ENCODE data around the gene WWTR1. TPM values are rescaled to one million over a fixed set of nuclear protein-coding genes. Genes with fewer than 3 reads are reported as not detected.
A peak's percentile ranks its signal among the peaks of the same experiment; 100 is the strongest.

The WWTR1 gene
- total and polyA plus RNA-seq, 2 donors (not counting 3 experiments of a cell fraction or from before 2014, with no cell fraction given) = 210 to 341 TPM

DNA sequence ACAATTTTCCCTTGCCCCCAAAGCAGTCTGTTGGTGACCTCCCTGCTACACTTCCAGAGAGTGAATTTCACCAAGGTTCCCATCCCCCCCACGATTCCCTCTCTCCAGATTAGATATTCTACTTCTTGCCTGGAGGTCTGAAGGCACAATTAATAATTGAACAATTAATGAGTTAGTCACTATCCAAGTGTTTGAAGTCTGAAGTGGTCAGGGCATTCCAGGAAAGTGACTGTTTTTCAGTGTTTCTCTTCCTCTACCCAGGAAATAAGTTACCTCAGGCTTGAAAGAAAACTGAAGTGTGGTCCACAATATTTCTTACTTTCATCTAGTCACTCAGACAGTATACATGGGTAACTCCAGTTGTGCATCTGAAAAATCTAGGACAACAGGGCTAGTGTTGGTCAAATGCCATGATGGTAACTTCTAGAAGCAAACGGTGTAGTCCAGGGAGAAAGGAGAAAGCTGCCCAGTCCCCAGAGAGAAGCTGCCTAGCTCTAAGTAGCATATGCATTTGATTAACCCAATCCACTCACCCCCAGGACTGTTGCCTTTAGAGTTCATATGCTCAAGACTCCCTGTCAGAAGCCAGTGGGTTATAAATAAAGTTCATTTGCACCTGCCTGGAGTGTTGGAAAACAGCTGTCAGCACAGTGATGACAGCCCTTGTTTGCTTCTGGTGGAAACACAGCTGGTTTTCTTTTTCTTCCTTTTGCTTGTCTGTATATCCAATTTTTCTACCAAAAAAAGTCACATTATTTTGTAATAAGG is 185.6 kb downstream of the WWTR1 start:
- CTCF ChIA-PET = interaction anchor here (1.2 to 2.4 kb wide), 3 partner anchors 11 to 76 kb away, joined by 3 to 10 read pairs (median 8); no protein-coding TSS in a partner anchor
- Histone ChIP-seq H3K27me3 (ENCODE audit: control insufficient read depth in 2 of 2, insufficient read depth in 2 of 2, low read length in 2 of 2) (no peaks in the 10 kb centered on the region), H3K79me2 (ENCODE audit: control insufficient read depth, insufficient read depth, low read length) (no peaks in the 10 kb centered on the region), H3K4me2 (ENCODE audit: insufficient read depth, low read length) (no peak overlapping the region), H2AFZ (ENCODE audit: low read depth, low read length) (no peak overlapping the region), H4K20me1 (replicated peaks; ENCODE audit: control insufficient read depth, extremely low read depth, insufficient read depth, low read length) (no peaks in the 10 kb centered on the region), H3K9me3 (replicated peaks; ENCODE audit: control insufficient read depth, insufficient read depth, low read length) (no peaks in the 10 kb centered on the region), H3K9me1 (replicated peaks; ENCODE audit: control insufficient read depth, extremely low read depth, insufficient read depth, low read length) (no peaks in the 10 kb centered on the region), H3K27ac (ENCODE audit: insufficient read depth, low read depth, low read length) (no peak overlapping the region), H3K9ac (replicated peaks; ENCODE audit: extremely low read depth, insufficient read depth, low read length) (no peak overlapping the region), H3K36me3 (ENCODE audit: control insufficient read depth in 2 of 2, extremely low read depth in 1 of 2, insufficient read depth in 2 of 2, low read length in 2 of 2) (no peaks in the 10 kb centered on the region), H3K4me1 (ENCODE audit: control insufficient read depth, extremely low read depth, insufficient read depth, low read length) (peaks cover 26% of the 10 kb centered on the region), H3K4me3 (replicated peaks in 1 of 3; ENCODE audit: insufficient read depth in 1 of 3, low read depth in 1 of 3, low read length in 3 of 3) (no peak overlapping the region)
- dilution Hi-C loops (cut with MboI; ENCODE audit: extremely low pct_ligation_motif_present, low sequenced_read_pairs) = no loop called here
- no TSS peak for BruUV-seq (replicated peaks)
- peak; percentile 76 for FAIRE-seq
- POLR2A ChIA-PET = interaction anchor here (0.6 kb wide), 2 partner anchors 63 to 317 kb away, joined by 5 to 6 read pairs; no protein-coding TSS in a partner anchor
- intact Hi-C loops (cut with micrococcal nuclease) = no loop called here
- no peak for TF ChIP-seq JUN (IDR thresholded peaks at IDR 0.05; ENCODE audit: borderline replicate concordance, insufficient read depth, insufficient read length, low read depth)
- TF ChIP-seq, protein P1, sequence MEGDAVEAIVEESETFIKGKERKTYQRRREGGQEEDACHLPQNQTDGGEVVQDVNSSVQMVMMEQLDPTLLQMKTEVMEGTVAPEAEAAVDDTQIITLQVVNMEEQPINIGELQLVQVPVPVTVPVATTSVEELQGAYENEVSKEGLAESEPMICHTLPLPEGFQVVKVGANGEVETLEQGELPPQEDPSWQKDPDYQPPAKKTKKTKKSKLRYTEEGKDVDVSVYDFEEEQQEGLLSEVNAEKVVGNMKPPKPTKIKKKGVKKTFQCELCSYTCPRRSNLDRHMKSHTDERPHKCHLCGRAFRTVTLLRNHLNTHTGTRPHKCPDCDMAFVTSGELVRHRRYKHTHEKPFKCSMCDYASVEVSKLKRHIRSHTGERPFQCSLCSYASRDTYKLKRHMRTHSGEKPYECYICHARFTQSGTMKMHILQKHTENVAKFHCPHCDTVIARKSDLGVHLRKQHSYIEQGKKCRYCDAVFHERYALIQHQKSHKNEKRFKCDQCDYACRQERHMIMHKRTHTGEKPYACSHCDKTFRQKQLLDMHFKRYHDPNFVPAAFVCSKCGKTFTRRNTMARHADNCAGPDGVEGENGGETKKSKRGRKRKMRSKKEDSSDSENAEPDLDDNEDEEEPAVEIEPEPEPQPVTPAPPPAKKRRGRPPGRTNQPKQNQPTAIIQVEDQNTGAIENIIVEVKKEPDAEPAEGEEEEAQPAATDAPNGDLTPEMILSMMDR (IDR thresholded peaks at IDR 0.05; ENCODE audit: extremely low read depth in 1 of 2, insufficient read depth in 1 of 2, low read depth in 1 of 2, low read length in 2 of 2) = no peak
- no peak for TF ChIP-seq FOS (IDR thresholded peaks at IDR 0.05; ENCODE audit: borderline replicate concordance, insufficient read depth, low read length)
- no peak for TF ChIP-seq MYC (IDR thresholded peaks at IDR 0.05; ENCODE audit: low read depth, low read length)
- no peak for TF ChIP-seq EZH2 (IDR thresholded peaks at IDR 0.05; ENCODE audit: borderline replicate concordance, low read depth, low read length, severe bottlenecking)
- no peak for TF ChIP-seq GATA2 (IDR thresholded peaks at IDR 0.05; ENCODE audit: insufficient read depth, insufficient read length, low read depth, low read length)
- TF ChIP-seq POLR2A (IDR thresholded peaks at IDR 0.05; ENCODE audit: low read depth, low read length) = no peak
- TF ChIP-seq, protein P2, sequence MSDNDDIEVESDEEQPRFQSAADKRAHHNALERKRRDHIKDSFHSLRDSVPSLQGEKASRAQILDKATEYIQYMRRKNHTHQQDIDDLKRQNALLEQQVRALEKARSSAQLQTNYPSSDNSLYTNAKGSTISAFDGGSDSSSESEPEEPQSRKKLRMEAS (IDR thresholded peaks at IDR 0.05; ENCODE audit: insufficient read depth, insufficient read length) = no peak
- no peak for TF ChIP-seq POLR2AphosphoS5 (IDR thresholded peaks at IDR 0.05; ENCODE audit: insufficient read depth, low read depth, low read length)
- peak; percentile 8 for DNase-seq (ENCODE audit: low read depth, low spot score)
